HL-60 (cell line): ENCODE measurements around the gene TNFAIP8.

ENCODE experiments used
- CTCF ChIP-seq: IDR thresholded peaks from one replicate; pipeline ENCODE4 v1.5.1; 2011; ENCODE audit warnings: low read length, control low read depth, inconsistent platforms; ENCODE audit not compliant: insufficient read depth
- REST ChIP-seq: IDR thresholded peaks from 2 replicates; pipeline ENCODE4 v1.6.1; 2012; ENCODE audit warnings: low read depth; ENCODE audit not compliant: insufficient replicate concordance

GRCh38 chr5:119370486-119370885 lies 14.7 kb downstream of the TNFAIP8 start:
- no peak for TF ChIP-seq CTCF
- TF ChIP-seq REST: no peak
